ENCODE data around the gene KRTAP2-2.
A peak's percentile ranks its signal among the peaks of the same experiment; 100 is the strongest.
"Not testable (repeated sequence)": the region's sequence is repeated elsewhere in the genome, so short reads cannot be mapped to it uniquely, and the experiment has no call there.

KRTAP2-2 gene, protein sequence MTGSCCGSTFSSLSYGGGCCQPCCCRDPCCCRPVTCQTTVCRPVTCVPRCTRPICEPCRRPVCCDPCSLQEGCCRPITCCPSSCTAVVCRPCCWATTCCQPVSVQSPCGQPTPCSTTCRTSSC

DNA sequence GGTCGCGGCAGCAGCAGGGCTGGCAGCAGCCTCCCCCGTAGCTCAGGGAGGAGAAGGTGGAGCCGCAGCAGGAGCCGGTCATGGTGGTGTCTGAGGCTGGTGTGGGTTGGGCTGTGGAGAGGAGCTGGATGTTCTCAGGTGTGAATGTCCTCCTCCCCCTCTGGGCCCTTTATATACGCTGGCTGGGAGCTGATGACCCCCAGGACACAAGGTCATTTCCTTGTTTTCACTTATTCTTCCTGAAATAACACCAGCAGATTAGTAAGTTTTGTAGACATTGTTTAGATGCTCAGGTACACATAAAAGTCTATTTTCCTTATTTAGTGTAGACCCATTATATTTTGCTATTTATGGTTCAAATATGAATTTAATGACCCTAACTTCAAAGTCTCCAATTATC lies at the start of gene KRTAP2-2:
KRTAP2-2 (minus strand) TSS at position 101 of the 400 bp plus-strand sequence; CDS start at position 82, 19 bp downstream.
- not testable (repeated sequence) for DNase-seq

DNA sequence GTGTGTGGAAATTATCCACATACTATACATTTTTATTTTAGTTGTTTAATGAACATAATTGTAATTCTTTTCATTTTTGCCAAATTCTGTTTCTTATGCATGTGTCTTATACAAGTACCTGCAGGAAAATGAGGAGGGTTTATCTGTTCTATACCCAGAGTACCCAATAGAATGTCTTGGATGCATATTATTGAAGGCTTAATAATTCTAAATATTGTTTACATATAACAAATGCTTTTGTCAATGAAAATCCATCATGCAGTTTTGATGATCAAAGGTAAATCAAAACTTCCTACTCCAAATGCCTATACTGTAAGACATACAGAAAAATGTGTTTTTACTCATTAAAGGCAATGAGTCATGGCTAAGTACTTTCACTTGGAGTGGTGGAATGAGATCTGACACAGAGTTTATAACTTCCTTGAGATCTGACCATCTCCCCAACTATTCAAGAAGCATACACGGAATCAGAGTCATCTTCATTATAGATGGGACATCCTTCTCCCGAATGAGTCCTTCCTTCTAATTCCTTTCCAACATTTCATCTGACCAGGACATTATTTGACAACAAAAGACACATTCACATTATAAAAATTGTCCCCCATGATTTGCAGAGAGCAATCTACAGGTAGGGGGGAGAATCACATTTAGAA lies 49.5 kb upstream of the KRTAP2-2 start:
- DNase-seq = not testable (repeated sequence)

DNA sequence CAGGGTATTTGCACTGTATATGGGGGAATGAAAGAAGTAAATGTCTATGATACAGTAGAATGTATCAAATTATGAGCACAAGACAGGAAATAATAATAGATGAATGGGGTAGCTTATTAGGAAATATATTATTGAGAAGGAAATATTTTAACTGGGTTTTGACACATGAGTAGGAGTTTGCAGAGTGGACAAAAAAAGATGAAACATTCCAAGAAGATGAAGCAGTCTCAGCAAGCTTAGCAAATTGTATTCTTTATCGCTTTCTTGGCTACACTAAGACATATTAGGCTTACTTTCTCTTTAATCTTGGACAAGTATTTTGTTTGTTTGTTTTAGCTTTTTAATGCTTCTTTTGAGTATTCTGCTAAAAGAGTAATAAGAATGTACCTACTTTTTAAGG lies 48.9 kb upstream of the KRTAP2-2 start:
- DNase-seq = no peak

DNA sequence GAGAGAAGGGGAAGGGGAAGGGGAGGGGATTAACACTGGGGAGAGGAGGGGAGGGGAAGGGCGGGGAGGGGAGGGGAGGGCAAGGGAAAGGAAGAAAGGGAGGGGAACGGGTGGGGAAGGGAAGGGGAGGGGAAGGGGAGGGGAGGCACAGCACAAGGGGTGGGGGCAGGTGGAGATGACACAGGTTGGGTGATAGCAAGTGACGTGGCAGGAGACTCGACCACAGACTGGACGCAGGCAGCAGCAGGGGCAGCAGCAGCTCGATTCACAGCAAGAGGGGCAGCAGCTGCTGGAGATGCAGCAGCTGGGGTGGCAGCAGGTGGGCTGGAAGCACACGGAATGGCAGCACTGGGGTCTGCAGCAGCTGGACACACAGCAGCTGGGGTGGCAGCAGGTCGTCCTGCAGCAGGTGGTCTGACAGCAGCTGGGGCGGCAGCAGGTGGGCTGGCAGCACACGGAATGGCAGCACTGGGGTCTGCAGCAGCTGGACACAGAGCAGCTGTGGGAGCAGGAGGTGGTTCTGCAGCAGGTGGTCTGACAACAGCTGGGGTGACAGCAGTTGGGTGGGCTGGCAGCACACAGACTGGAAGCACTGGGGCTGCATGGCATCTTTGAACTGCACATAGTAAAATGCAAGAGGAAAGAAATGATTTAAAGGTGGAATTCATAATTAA lies 46.7 kb upstream of the KRTAP2-2 start, which contains the start of gene KRTAP4-16:
KRTAP4-16 (minus strand) TSS at position 624 of the 674 bp plus-strand sequence; CDS start at position 624, 0 bp downstream.
- DNase-seq = peak; percentile 2

DNA sequence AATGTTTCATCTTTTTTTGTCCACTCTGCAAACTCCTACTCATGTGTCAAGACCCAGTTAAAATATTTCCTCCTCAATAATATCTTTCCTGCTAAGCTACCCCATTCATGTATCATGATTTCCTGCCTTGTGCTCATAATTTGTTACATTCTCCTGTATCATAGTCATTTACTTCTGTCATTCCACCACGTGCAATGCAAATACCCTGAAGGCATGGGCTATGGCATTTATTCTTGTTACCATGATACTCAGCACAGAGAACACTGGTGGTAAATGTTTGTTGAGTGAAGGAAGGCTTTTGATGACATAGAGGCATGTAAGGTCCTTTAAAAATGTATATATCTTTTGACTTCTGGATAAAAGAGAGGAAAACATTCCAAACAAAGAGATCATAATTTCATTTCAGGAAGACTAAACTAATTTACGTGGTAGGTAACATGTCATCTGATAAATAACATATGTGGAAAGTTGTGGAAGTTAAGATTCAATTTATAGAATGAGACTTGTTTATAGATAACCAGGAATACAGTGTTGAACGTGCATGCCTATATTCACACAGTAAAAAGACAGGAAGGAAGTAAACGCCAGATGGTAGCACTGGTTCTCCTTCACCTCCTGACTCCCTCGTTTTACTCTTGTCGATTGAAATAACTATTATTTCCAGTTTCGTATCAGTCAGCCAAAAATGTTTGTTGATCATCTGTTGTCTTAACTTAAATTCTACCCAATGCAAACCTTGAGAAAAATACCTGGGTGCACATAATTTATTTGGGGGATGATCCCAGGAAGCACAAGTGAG lies 44.9 kb upstream of the KRTAP2-2 start:
- DNase-seq = not testable (repeated sequence)

DNA sequence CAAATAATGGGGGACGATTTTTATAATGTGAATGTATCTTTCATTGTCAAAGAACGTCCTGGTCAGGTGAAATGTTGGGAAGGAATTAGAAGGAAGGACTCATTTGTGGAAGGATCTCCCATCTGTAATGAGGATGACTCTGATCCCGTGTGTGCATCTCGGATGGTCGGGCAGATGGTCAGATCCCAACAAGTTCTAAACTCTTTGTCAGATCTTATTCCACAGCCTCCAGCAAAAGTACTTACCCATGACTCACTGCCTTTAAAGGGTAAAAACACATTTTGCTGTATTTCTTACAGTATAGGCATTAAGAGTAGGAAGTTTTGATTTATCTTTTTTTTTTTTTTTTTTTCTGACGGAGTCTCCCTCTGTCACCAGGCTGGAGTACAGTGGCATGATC lies 43.5 kb upstream of the KRTAP2-2 start:
- no peak for DNase-seq

DNA sequence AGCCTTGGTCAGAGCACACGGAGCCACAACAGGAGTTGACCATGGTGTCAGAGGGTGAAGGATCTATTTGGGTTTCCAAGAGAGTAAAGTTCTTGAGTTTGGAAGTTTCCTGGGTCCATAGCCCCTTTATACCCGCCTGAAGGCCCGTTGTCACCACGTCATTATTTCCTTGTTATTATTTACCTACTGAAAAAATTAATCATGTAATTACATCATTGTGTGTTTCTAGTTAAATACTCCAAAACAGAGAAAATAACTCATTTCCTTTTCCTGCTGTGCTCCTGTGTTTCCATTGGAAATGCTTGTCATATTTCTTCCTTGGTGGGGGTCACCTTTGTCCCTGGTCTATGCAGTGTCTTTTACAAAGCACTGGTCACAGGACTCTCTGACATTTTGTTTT lies 43.0 kb upstream of the KRTAP2-2 start, which contains the start of gene KRTAP4-8:
KRTAP4-8 (minus strand) TSS at position 101 of the 400 bp plus-strand sequence; CDS start at position 43, 58 bp downstream.
- DNase-seq = no peak

DNA sequence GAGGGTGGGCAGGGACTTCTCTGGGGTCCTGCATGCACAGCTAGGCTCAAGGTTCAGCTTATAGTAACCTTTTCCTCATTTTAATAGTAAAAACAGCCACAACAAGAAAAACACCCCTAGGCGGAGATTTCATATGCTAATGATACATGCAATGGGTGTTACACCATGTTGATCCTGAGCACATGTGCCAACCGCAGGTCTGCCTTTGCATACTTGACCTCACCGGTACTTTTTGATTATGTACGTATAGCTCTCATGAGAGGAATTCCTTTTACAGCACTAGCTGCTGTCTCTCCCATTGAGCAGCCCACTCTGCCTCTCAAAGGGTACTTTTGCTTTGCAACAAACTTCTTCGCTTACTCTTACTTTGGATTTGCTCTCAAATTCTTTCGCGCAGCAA lies 41.0 kb upstream of the KRTAP2-2 start:
- DNase-seq = no peak

DNA sequence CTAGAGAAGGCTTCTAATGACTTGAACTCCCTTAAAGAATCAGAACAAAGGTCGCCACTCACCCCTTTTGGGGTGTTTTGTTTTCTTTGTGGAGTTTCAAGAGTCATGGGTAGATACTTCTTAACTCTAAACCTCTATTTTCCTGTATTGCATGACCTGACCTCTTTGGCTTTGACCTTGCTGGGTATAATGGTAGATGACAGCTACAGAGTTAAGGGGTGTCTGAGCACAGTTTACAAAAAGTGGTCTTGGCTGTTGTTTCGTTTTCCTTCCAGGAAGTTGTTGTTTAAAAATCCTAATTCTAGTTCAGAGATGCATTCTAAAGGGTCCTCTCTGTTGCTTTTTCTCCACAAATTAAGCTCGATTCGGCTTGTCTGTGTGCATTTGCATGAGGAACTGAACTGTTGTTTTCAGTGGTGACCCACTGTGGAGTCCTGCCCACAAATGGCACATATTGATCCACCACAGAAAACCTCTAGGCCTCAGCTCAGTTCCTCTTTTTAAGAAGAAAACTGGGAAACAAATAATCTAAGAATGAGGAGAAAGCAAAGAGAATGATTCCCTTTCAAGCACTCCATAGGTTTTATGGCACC lies 33.8 kb upstream of the KRTAP2-2 start:
- not testable (repeated sequence) for DNase-seq

DNA sequence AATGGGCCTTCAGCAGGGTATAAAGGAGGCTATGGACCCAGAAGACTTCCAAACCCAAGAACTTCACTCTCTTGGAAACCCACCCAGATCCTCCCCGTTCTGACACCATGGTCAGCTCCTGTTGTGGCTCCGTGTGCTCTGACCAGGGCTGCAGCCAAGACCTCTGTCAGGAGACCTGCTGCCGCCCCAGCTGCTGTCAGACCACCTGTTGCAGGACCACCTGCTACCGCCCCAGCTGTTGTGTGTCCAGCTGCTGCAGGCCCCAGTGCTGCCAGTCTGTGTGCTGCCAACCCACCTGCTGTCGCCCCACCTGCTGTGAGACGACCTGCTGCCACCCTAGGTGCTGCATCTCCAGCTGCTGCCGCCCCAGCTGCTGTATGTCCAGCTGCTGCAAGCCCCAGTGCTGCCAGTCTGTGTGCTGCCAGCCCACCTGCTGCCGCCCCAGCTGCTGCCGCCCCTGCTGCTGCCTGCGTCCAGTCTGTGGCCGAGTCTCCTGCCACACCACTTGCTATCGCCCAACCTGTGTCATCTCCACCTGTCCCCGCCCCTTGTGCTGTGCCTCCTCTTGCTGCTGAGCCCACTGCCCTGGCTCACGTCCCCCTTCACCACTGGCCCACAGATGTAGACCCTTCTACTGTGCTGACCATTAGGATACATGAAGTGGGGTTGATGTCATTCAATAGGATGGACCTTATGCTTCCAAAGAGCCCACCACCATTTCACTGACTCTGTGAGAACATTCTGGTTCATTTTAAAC lies 29.2 kb upstream of the KRTAP2-2 start, which contains the start of gene KRTAP4-7:
KRTAP4-7 (plus strand) TSS at position 51 of the 757 bp plus-strand sequence; CDS start at position 108, 57 bp downstream.
- DNase-seq = not testable (repeated sequence)

DNA sequence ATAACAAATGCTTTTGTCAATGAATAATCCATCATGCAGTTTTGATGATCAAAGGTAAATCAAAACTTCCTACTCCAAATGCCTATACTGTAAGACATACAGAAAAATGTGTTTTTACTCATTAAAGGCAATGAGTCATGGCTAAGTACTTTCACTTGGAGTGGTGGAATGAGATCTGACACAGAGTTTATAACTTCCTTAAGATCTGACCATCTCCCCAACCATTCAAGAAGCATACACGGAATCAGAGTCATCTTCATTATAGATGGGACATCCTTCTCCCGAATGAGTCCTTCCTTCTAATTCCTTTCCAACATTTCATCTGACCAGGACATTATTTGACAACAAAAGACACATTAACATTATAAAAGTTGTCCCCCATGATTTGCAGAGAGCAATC lies 28.4 kb upstream of the KRTAP2-2 start:
- not testable (repeated sequence) for DNase-seq

DNA sequence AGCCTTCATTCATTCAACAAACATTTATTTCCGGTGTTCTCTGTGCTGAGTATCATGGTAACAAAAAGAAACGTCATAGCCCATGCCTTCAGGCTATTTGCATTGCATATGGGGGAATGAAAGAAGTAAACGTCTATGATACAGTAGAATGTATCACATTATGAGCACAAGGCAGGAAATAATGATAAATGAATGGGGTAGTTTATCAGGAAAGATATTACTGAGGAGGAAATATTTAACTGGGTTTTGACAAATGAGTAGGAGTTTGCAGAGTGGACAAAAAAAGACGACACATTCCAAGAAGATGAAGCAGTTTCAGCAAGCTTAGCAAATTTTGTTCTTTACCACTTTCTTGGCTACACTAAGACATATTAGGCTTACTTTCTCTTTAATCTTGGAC lies 27.6 kb upstream of the KRTAP2-2 start:
- DNase-seq = no peak

DNA sequence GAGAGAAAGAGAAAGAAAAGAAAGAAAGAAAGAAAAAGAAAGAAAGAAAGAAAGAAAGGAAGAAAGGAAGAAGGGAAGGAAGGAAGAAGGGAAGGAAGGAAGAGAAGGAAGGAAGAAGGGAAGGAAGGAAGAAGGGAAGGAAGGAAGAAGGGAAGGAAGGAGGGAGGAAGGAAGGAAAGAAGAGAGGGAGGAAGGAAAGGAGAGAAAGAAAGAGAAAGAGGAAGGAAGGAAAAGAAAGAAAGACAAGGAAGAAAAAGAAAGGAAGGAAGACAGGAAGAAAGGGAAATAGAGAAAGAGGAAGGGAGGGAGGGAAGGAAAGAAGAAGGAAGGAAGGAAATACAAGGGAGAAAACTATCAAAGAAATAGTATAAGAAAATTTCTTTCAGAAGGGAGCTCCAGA lies 21.8 kb upstream of the KRTAP2-2 start:
- no peak for DNase-seq

DNA sequence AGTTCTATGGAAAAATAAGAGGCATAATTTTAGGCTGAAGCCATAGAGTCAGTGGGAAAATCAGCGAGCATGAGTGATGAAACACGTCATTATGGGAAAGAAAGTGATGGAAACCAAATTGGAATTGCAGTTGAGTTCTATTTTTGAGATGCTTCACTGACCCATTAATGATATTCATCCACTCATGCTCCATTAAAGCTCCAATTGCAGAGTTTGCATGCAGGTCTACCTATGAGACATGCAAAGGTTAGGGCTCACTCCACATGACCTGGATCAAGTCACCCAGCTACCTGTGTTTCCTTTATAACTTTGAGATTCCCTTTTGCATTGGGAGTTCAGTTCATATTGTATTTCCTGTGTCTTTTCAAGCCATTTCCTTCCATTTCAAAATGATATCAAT lies 18.6 kb upstream of the KRTAP2-2 start:
- no peak for DNase-seq

DNA sequence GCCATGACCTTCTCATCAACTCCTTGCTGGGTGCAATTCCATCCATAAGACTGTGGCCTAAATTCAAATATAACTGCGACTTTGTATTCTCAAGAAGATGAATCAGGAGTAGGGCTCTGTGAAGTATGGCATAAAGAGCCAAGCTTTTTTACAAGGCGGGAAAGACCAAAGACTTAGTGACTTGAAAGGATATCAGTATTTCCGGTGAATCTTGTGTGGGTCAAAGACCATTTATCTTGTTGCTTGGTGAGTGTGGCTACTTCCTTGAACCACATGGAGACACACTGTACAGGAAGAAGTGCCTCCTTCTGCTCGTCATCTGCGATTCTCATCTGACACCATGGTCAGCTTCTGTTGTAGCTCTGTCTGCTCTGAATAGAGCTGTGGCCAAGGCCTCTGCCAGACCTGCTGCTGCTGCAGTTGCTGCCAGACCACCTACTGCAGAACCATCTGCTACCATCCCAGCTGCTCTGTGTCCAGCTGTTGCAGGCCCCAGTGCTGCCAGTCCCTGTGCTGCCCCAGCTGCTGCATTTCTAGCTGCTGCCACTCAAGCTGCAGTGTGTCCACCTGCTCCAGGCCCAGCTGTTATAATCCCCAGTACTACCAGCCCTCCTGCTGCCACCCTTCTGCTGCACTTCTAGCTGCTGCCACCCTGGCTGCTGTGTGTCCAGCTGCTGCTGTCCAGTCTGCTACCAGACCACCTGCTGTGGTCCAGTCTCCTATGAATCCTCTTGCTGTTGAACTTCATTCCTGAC lies 16.8 kb upstream of the KRTAP2-2 start:
- no peak for DNase-seq

DNA sequence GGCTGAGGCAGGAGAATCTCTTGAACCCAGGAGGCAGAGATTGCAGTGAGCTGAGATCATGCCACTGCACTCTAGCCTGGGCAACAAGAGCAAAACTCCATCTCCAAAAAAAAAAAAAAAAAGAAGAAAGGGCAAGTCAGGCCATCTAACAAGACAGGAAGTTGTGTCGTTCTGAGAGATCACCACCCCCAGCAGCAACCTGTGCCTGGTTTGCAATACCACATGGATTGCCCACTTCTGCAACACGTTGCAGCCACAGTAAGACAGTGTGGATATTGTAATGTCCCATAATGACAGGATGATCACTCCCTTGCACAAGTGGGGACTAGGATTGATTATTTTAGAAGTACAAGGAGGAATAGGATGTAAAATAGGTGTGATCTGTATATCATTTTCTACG lies 14.0 kb upstream of the KRTAP2-2 start:
- no peak for DNase-seq

DNA sequence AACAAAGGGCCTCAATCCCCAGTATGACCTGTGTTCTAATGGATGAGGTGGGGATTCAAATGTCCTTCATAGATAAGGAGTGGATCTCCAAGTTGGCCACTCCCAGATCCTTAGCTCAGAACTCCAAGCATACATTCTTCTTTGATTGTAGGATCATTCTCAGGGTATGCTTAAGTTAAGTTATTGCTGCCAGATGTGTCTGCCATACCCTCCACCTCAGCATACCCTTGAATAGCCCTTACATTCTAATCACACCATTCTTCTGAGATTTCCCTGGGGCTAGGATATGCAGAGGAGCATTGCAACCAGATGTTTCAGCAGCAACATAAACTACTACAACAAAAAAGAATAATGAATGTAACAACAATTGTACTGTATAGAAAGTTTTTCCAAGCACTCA lies 12.3 kb upstream of the KRTAP2-2 start:
- no peak for DNase-seq

DNA sequence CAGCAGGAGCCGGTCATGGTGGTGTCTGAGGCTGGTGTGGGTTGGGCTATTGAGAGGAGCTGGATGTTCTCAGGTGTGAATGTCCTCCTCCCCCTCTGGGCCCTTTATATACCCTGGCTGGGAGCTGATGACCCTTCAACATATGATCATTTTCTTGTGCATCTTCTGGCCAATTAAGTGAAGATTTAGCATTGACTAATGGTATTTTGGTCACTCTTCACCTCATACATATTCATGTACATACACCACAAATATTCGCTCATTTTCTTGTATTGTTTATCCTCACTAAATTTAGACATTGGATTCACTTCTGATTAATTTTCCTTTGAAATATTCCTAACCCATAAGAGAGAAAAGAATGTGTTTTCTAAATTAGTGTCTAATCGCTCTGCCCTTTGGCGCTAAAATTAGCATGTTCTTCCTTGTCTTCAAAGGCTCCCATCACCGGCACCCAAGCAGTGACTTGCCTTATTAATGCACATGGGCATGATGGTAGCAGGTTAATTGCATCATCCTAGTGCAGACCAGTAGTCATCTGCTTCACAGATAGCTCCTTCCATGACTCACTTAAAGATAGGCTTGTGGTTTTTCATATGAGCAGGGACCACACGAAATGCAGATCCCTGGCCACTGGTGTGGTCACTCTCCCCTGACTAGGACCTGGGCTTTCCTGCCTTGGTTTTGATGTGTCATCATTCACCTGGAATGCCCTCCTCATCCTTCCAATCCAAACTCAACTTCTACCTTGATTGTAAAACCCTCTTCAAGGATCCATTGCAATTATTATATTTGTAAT lies 11.0 kb upstream of the KRTAP2-2 start, which contains the start of gene KRTAP2-4:
KRTAP2-4 (minus strand) TSS at position 51 of the 796 bp plus-strand sequence; CDS start at position 17, 34 bp downstream.
- DNase-seq = no peak

DNA sequence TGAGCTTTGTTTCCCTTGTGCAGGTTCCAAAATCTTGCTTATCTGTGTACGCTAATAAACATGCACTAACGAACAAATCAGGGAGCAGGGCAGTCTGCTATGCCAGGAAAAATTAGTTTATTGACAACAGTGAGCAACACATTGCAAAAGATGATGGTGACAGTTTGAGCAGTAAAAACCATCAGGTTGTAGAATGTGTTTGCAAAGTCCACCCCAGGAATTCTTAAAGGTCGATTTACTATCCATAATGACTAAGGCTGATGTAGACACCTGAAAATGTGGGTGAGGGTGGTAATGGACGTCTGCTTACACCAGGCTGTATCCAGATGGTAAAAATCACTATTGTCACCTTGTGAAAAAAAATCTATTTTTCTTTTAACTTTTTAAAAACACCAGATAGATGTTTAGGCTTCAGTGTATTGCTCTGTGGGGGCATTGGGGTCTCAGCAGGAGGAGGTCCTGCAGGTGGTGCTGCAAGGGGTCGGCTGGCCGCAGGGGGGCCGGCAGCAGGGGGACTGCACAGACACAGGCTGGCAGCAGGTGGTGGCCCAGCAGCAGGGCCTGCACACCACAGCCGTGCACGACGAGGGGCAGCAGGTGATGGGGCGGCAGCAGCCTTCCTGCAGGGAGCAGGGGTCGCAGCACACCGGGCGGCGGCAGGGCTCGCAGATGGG lies 10.1 kb upstream of the KRTAP2-2 start:
- DNase-seq = not testable (repeated sequence)

All from NCI-H2227 treated with DMSO at 0.1 percent for 48 hours (cell line).